OCI-LY1 (cell line): Measurements from ENCODE around the gene CPPED1.

ENCODE experiments used
- CTCF ChIP-seq: fragments of 200-600 bp; sonication (generic), shearing (Covaris generic); IDR thresholded peaks from 2 replicates; pipeline ENCODE4 v1.5.1; 2017; ENCODE audit warnings: mild to moderate bottlenecking, antibody characterized with exemption, low read length, moderate library complexity, mixed read lengths
- EZH2 ChIP-seq: fragments of 200-600 bp; sonication (generic), shearing (Covaris generic); IDR thresholded peaks from 2 replicates; pipeline ENCODE4 v1.8.0; 2017; ENCODE audit warnings: borderline replicate concordance, mixed run types, mild to moderate bottlenecking, antibody characterized with exemption, low read length, moderate library complexity, mixed read lengths

DNA sequence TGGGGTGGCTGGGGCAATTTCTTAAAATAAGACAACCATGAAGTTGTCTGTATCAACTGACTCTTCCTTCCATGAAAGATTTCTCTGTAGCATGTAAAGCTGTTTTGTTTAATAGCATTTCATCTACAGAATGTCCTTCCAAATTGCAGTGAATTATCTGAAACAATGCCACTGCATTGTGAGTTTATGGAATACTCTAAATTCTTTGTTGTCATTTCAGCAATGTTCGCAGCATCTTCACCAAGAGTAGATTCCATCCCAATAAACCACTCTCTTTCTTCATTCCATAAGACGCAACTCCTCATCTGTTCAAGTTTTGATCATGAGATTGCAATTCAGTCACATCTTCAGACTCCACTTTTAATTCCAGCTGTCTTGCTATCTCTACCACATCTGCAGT is 54.6 kb downstream of the CPPED1 start:
- TF ChIP-seq CTCF (no peak), EZH2 (no peak)
